Measurements from ENCODE around the gene TSPAN18.

Gene TSPAN18

DNA sequence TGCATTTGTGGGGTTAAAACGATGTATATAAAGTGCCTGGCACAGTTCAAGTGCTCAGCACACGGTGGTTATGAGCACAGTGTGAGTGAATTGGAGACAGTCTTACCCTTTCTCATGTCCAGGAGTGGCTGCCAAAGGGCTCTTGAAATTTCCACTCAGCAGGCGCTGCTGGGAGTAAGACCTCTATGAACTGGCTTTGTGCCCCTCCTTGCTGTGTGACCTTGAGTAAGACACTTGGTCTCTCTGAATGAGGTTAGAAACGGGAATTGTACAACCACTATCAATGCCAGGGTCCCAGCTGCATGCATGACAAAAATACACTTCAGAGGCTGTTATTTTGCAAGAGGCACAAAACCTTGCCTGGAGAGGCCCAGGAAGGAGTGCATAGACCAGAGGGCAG lies 86.6 kb downstream of the TSPAN18 start:
- no peak overlapping the region for H3K9ac ChIP-seq (ENCODE audit: low read length)

GRCh38 chr11:44814881-44815592 lies 88.3 kb downstream of the TSPAN18 start:
- Histone ChIP-seq H3K9ac (ENCODE audit: low read length) (no peak overlapping the region), H3K79me2 (ENCODE audit: insufficient read depth, low read length) (no peaks in the 10 kb centered on the region), H4K20me1 (ENCODE audit: insufficient read depth, low read length) (no peaks in the 10 kb centered on the region), H3F3A (ENCODE audit: insufficient read depth, low read length) (no peaks in the 10 kb centered on the region), H3K36me3 (ENCODE audit: insufficient read depth, low read length) (no peaks in the 10 kb centered on the region), H3K9me3 (ENCODE audit: low read length) (no peaks in the 10 kb centered on the region), H3K4me3 (ENCODE audit: low read depth, low read length, poor library complexity, severe bottlenecking) (no peak overlapping the region), H3K9me2 (ENCODE audit: low read depth, low read length) (no peaks in the 10 kb centered on the region), H3K27ac (ENCODE audit: low read depth, low read length, poor library complexity, severe bottlenecking) (no peak overlapping the region), H3K4me1 (ENCODE audit: insufficient read depth, low read length, severe bottlenecking) (no peaks in the 10 kb centered on the region), H3K4me2 (ENCODE audit: low read length) (no peak overlapping the region), H2AFZ (ENCODE audit: low read length) (no peak overlapping the region), H3K27me3 (ENCODE audit: insufficient read depth, low read length) (0 out of 2 replicates have a peak, but pooled peaks cover 2% of the 10 kb centered on the region)
- TF ChIP-seq EZH2 (IDR thresholded peaks at IDR 0.05; ENCODE audit: borderline replicate concordance, low read length) (no peak), CTCF (IDR thresholded peaks at IDR 0.05; ENCODE audit: low read length) (no peak)

More for the DNA sequence above, 86.6 kb downstream of the TSPAN18 start:
- H3K36me3 ChIP-seq (ENCODE audit: insufficient read depth, low read length), result no peaks in the 10 kb centered on the region
- H3K4me3 ChIP-seq (ENCODE audit: low read depth, low read length, poor library complexity, severe bottlenecking), result no peak overlapping the region
- no peak overlapping the region for H3K4me2 ChIP-seq (ENCODE audit: low read length)
- TF ChIP-seq CTCF (IDR thresholded peaks at IDR 0.05; ENCODE audit: low read length), result no peak
- TF ChIP-seq EZH2 (IDR thresholded peaks at IDR 0.05; ENCODE audit: borderline replicate concordance, low read length), result no peak
- no peaks in the 10 kb centered on the region for H3K9me2 ChIP-seq (ENCODE audit: low read depth, low read length)
- H3K9me3 ChIP-seq (ENCODE audit: low read length), result no peaks in the 10 kb centered on the region
- H2AFZ ChIP-seq (ENCODE audit: low read length), result no peak overlapping the region
- no peaks in the 10 kb centered on the region for H4K20me1 ChIP-seq (ENCODE audit: insufficient read depth, low read length)
- no peaks in the 10 kb centered on the region for H3F3A ChIP-seq (ENCODE audit: insufficient read depth, low read length)
- no peak overlapping the region for H3K27ac ChIP-seq (ENCODE audit: low read depth, low read length, poor library complexity, severe bottlenecking)
- no peaks in the 10 kb centered on the region for H3K79me2 ChIP-seq (ENCODE audit: insufficient read depth, low read length)
- no peaks in the 10 kb centered on the region for H3K4me1 ChIP-seq (ENCODE audit: insufficient read depth, low read length, severe bottlenecking)
- H3K27me3 ChIP-seq (ENCODE audit: insufficient read depth, low read length), result 0 out of 2 replicates have a peak, but pooled peaks cover 4% of the 10 kb centered on the region

DNA sequence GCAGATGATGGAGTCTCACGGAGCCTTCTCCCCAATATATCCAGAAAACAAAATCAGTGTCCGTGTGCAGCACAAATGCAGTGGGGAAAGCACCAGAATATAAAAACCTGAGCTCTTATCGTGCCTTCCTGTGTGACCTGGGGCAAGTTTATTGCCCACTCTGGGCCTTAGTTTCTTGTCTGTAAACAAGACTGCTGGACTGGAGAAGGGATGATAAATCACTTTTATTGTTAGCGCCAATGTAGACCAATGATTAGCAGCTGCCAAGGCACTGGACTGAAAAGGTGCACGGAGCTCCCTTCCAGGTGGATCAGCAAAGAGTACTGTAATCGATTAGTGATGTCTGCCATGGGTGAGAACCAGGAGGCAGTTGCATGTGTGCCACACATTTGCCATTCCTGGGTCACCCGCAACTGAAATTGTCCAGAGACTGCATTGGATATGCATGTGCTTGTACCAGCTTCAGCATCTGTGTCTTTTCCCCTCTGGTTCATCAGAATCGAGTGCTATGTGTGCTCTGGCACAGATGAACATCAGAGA lies 89.2 kb downstream of the TSPAN18 start:
- H2AFZ ChIP-seq (ENCODE audit: low read length), result no peak overlapping the region
- H3K27ac ChIP-seq (ENCODE audit: low read depth, low read length, poor library complexity, severe bottlenecking), result no peak overlapping the region
- H3K4me3 ChIP-seq (ENCODE audit: low read depth, low read length, poor library complexity, severe bottlenecking), result no peak overlapping the region
- H3K9ac ChIP-seq (ENCODE audit: low read length), result no peak overlapping the region
- no peaks in the 10 kb centered on the region for H3K9me3 ChIP-seq (ENCODE audit: low read length)
- no peaks in the 10 kb centered on the region for H3K79me2 ChIP-seq (ENCODE audit: insufficient read depth, low read length)
- H3K36me3 ChIP-seq (ENCODE audit: insufficient read depth, low read length), result no peaks in the 10 kb centered on the region
- no peak overlapping the region for H3K4me2 ChIP-seq (ENCODE audit: low read length)
- no peaks in the 10 kb centered on the region for H3K9me2 ChIP-seq (ENCODE audit: low read depth, low read length)
- no peaks in the 10 kb centered on the region for H3K4me1 ChIP-seq (ENCODE audit: insufficient read depth, low read length, severe bottlenecking)
- no peaks in the 10 kb centered on the region for H3K27me3 ChIP-seq (ENCODE audit: insufficient read depth, low read length)
- H4K20me1 ChIP-seq (ENCODE audit: insufficient read depth, low read length), result no peaks in the 10 kb centered on the region
- TF ChIP-seq CTCF (IDR thresholded peaks at IDR 0.05; ENCODE audit: low read length) (no peak), EZH2 (IDR thresholded peaks at IDR 0.05; ENCODE audit: borderline replicate concordance, low read length) (no peak)
- H3F3A ChIP-seq (ENCODE audit: insufficient read depth, low read length), result no peaks in the 10 kb centered on the region

Data from OCI-LY1 (cell line).